Suprapubic skin (tissue), 4 donors: Measurements from ENCODE around the gene COL17A1. TPM values are rescaled to one million over a fixed set of nuclear protein-coding genes. Genes with fewer than 3 reads are reported as not detected.

Source experiments
- DNase-seq, 2 donors: peaks; one replicate each; pipeline ENCODE4 v3.0.0-alpha.2; 2019; ENCODE audit warnings: low spot score in 2 of 2
- H3K27ac ChIP-seq: fragments of 200-600 bp; sonication (generic); one replicate; pipeline ENCODE4 v1.5.1; 2019
- H3K27me3 ChIP-seq: fragments of 200-600 bp; sonication (generic); one replicate; pipeline ENCODE4 v1.5.1; 2019
- H3K36me3 ChIP-seq: fragments of 200-600 bp; sonication (generic); one replicate; pipeline ENCODE4 v1.5.1; 2019
- H3K4me1 ChIP-seq: fragments of 200-600 bp; sonication (generic); one replicate; pipeline ENCODE4 v1.5.1; 2019
- H3K4me3 ChIP-seq: fragments of 200-600 bp; sonication (generic); one replicate; pipeline ENCODE4 v1.5.1; 2019; ENCODE audit warnings: mild to moderate bottlenecking
- H3K9me3 ChIP-seq: fragments of 200-600 bp; sonication (generic); one replicate; pipeline ENCODE4 v1.5.1; 2019
- EP300 ChIP-seq: sonication (generic); formaldehyde crosslinking; IDR thresholded peaks from one replicate; pipeline ENCODE4 v1.6.1; 2017; ENCODE audit warnings: antibody characterized with exemption
- POLR2A ChIP-seq, 2 donors: fragments of 450-650 bp; IDR thresholded peaks; one replicate each; pipeline ENCODE4 v1.6.1; 2017; ENCODE audit warnings: antibody characterized with exemption in 2 of 2, mild to moderate bottlenecking in 2 of 2, moderate library complexity in 2 of 2
- POLR2AphosphoS5 ChIP-seq, 3 donors: sonication (generic); formaldehyde crosslinking; IDR thresholded peaks; one replicate each; pipeline ENCODE4 v1.6.1; 2017; ENCODE audit warnings: antibody characterized with exemption in 3 of 3
- WGBS: methylation state at CpG from one replicate; pipeline ENCODE4 v1.1.5; 2018; 5-methylcytosine and 5-hydroxymethylcytosine counted together
- total RNA-seq, 4 donors: library from RNA; depleted of rRNA; stranded (reverse); fragments of >200 nt; gene quantifications; one replicate each; pipeline ENCODE4 v1.1.0, GENCODE V29; 2016
- TF ChIP-seq, protein P1 (sequence below), 2 donors: fragments of 200-600 bp in 1 of 2; fragments of 450-650 bp in 1 of 2; sonication (generic) in 1 of 2; IDR thresholded peaks; one replicate each; pipeline ENCODE4 v1.5.1; 2016 to 2019; ENCODE audit warnings: antibody characterized with exemption in 2 of 2, mild to moderate bottlenecking in 1 of 2, moderate library complexity in 1 of 2

COL17A1 gene
- total RNA-seq, 4 donors from 2014 or later: 926 to 1,768 (median 1,374) TPM

DNA sequence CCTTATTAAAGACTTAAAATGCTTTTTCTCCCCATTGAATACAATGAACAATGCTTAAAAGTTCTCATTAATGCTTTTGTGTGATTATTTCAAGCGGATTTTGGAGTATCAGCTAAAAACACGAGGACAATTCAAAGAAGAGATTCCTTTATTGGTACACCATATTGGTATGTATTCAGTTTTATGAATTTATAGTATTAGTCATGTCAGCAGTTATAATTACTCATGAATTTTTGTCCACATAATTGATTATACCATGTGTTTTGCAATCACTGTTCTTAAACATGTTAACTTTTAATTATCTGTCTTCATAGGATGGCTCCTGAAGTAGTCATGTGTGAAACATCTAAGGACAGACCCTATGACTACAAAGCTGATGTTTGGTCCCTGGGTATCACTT, 86.9 kb downstream of the COL17A1 start:
- DNase-seq: no peak
- Histone ChIP-seq H3K9me3 (no peaks in the 10 kb centered on the region), H3K27ac (no peak overlapping the region), H3K4me1 (no peaks in the 10 kb centered on the region), H3K27me3 (no peaks in the 10 kb centered on the region), H3K36me3 (peaks cover 61% of the 10 kb centered on the region), H3K4me3 (no peak overlapping the region)
- WGBS: 92% methylated on average over 2 of the region's 2 CpGs
- TF ChIP-seq POLR2AphosphoS5 (IDR thresholded peaks at IDR 0.05): no peak
- TF ChIP-seq, protein P1, sequence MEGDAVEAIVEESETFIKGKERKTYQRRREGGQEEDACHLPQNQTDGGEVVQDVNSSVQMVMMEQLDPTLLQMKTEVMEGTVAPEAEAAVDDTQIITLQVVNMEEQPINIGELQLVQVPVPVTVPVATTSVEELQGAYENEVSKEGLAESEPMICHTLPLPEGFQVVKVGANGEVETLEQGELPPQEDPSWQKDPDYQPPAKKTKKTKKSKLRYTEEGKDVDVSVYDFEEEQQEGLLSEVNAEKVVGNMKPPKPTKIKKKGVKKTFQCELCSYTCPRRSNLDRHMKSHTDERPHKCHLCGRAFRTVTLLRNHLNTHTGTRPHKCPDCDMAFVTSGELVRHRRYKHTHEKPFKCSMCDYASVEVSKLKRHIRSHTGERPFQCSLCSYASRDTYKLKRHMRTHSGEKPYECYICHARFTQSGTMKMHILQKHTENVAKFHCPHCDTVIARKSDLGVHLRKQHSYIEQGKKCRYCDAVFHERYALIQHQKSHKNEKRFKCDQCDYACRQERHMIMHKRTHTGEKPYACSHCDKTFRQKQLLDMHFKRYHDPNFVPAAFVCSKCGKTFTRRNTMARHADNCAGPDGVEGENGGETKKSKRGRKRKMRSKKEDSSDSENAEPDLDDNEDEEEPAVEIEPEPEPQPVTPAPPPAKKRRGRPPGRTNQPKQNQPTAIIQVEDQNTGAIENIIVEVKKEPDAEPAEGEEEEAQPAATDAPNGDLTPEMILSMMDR (IDR thresholded peaks at IDR 0.05): no peak
- TF ChIP-seq POLR2A (IDR thresholded peaks at IDR 0.05): no peak
- no peak for TF ChIP-seq EP300

GRCh38 chr10:103995134-103995533, 90.5 kb downstream of the COL17A1 start:
- Histone ChIP-seq H3K4me3 (no peak overlapping the region), H3K27me3 (no peaks in the 10 kb centered on the region), H3K36me3 (peaks cover 33% of the 10 kb centered on the region), H3K9me3 (no peaks in the 10 kb centered on the region), H3K27ac (no peak overlapping the region), H3K4me1 (no peaks in the 10 kb centered on the region)
- DNase-seq: no peak
- TF ChIP-seq POLR2AphosphoS5 (IDR thresholded peaks at IDR 0.05): no peak
- WGBS: 86% methylated on average over 1 of the region's 1 CpG

DNA sequence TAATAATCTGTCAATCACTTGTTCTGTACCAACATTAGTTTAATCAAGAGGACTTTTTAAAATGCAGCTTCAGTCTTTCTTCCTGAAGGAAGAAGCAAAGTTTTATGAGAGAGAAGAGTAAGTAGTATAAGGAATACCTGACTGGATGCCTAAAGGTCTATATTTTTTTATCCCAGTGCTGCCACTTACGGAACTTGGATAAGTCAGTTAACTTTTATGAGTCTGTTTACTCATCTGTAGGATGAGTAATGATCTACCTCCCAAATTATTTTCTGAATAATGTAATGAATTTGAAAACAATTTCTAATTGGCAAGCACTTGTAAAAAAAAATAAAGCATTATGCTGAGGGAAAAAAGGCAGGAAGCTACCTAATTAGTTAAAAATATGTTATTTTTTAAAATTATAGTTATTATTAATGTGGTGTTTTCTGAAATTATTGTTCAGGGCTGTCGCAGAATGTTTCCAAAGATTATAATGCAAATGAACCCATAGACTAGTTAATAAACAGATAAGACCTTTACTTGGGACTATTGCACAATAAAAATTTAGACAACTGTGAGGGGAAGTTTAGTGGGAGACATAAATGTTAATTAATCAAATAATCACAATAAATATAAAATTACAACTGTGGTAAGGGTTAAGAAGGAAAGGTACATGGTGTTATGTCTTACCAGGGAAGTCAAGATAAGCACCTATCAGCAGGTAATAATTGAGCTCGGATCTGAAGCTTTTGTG, 94.1 kb downstream of the COL17A1 start:
- WGBS: 63% methylated on average over 3 of the region's 3 CpGs
- Histone ChIP-seq H3K9me3 (no peaks in the 10 kb centered on the region), H3K4me1 (no peaks in the 10 kb centered on the region), H3K27me3 (no peaks in the 10 kb centered on the region), H3K4me3 (no peak overlapping the region), H3K27ac (no peak overlapping the region), H3K36me3 (peaks cover 16% of the 10 kb centered on the region)
- TF ChIP-seq, protein P1 (IDR thresholded peaks at IDR 0.05): no peak
- TF ChIP-seq POLR2AphosphoS5 (IDR thresholded peaks at IDR 0.05): no peak
- no peak for TF ChIP-seq EP300
- no peak for DNase-seq

GRCh38 chr10:103990531-103990930, 95.1 kb downstream of the COL17A1 start:
- WGBS: 88% methylated on average over 1 of the region's 1 CpG
- H3K27me3 ChIP-seq: no peaks in the 10 kb centered on the region
- H3K9me3 ChIP-seq: no peaks in the 10 kb centered on the region
- peaks cover 16% of the 10 kb centered on the region for H3K36me3 ChIP-seq
- TF ChIP-seq POLR2AphosphoS5 (IDR thresholded peaks at IDR 0.05) (no peak), POLR2A (IDR thresholded peaks at IDR 0.05) (no peak), EP300 (no peak)
- TF ChIP-seq, protein P1 (IDR thresholded peaks at IDR 0.05): no peak
- no peak overlapping the region for H3K27ac ChIP-seq
- no peak for DNase-seq
- peaks cover 3% of the 10 kb centered on the region for H3K4me1 ChIP-seq
- no peak overlapping the region for H3K4me3 ChIP-seq

DNA sequence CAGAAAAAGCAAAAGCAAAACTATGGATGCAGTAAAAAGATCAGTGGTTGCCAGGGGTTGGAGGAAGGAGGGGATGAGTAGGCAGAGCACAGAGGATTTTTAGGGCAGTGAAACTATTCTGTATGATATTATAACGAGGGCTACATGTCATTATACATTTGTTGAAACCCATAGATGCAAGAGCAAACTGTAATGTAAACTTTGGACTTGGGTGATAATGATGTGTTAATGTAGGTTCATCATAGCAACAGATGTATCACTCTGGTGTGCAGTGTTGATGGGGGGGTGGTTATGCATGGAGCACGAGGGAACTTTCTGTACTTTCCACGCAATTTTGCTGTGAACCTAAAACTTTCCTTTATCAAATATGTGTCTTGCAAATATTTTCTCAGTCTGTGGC, 95.6 kb downstream of the COL17A1 start:
- DNase-seq: no peak
- 73% methylated on average over 3 of the region's 3 CpGs for WGBS
- Histone ChIP-seq H3K4me3 (no peak overlapping the region), H3K27ac (no peak overlapping the region), H3K27me3 (no peaks in the 10 kb centered on the region), H3K4me1 (peaks cover 3% of the 10 kb centered on the region), H3K9me3 (no peaks in the 10 kb centered on the region), H3K36me3 (peaks cover 16% of the 10 kb centered on the region)
- TF ChIP-seq POLR2AphosphoS5 (IDR thresholded peaks at IDR 0.05) (no peak), EP300 (no peak), POLR2A (IDR thresholded peaks at IDR 0.05) (no peak)
- TF ChIP-seq, protein P1 (IDR thresholded peaks at IDR 0.05): no peak
